ENCODE results near the gene CLK3.

CLK3 gene

GRCh38 chr15:74599156-74599555 is 16.5 kb upstream of the CLK3 start:
- Histone ChIP-seq H3K27me3 (ENCODE audit: insufficient read depth, low read length) (no peaks in the 10 kb centered on the region), H3K4me1 (ENCODE audit: control insufficient read depth in 1 of 2, insufficient read depth in 2 of 2, low read length in 2 of 2) (peaks cover 3% of the 10 kb centered on the region in 2 experiments), H2AFZ (ENCODE audit: insufficient read depth, low read length, poor library complexity) (no peak overlapping the region), H3K9me3 (ENCODE audit: insufficient read depth, low read depth, low read length) (peaks cover 3% of the 10 kb centered on the region), H3K36me3 (ENCODE audit: control insufficient read depth in 1 of 2, insufficient read depth in 2 of 2, low read length in 2 of 2) (peaks cover 37 to 45% of the 10 kb centered on the region in 2 experiments), H2BK5ac (ENCODE audit: low read depth, low read length, poor library complexity) (no peak overlapping the region), H3K14ac (ENCODE audit: low read length) (no peak overlapping the region), H3K4me2 (ENCODE audit: low read length) (no peak overlapping the region), H3K79me1 (ENCODE audit: low read length) (no peaks in the 10 kb centered on the region), H3K79me2 (ENCODE audit: control insufficient read depth, insufficient read depth, low read length, poor library complexity) (no peaks in the 10 kb centered on the region), H2AK5ac (ENCODE audit: low read length) (no peak overlapping the region), H4K8ac (ENCODE audit: low read depth, low read length) (no peak overlapping the region), H2BK12ac (ENCODE audit: low read length) (no peak overlapping the region), H3K4ac (ENCODE audit: low read depth, low read length) (no peak overlapping the region), H2BK120ac (ENCODE audit: insufficient read depth, low read length, poor library complexity) (no peak overlapping the region), H3K27ac (ENCODE audit: low read depth, low read length) (no peak overlapping the region), H3K23ac (ENCODE audit: low read length) (no peak overlapping the region), H4K91ac (ENCODE audit: low read depth, low read length) (no peak overlapping the region), H3K18ac (ENCODE audit: low read length) (no peak overlapping the region), H4K12ac (ENCODE audit: low read depth, low read length) (no peak overlapping the region), H3K4me3 (ENCODE audit: low read depth, low read length) (no peak overlapping the region), H3K9ac (ENCODE audit: low read length) (no peak overlapping the region)
- no CpG with 5 or more reads among the region's 15 CpGs for WGBS (ENCODE audit: extremely low coverage, insufficient coverage, insufficient read length)
- DNase-seq = no peak

GRCh38 chr15:74603026-74603788 is 12.4 kb upstream of the CLK3 start:
- Histone ChIP-seq H2BK12ac (ENCODE audit: low read length) (no peak overlapping the region), H3K4me1 (ENCODE audit: control insufficient read depth in 1 of 2, insufficient read depth in 2 of 2, low read length in 2 of 2) (peaks cover 3% of the 10 kb centered on the region in 2 experiments), H3K14ac (ENCODE audit: low read length) (no peak overlapping the region), H4K8ac (ENCODE audit: low read depth, low read length) (no peak overlapping the region), H3K9me3 (ENCODE audit: insufficient read depth, low read depth, low read length) (peaks cover 5% of the 10 kb centered on the region), H3K79me2 (ENCODE audit: control insufficient read depth, insufficient read depth, low read length, poor library complexity) (no peaks in the 10 kb centered on the region), H2BK120ac (ENCODE audit: insufficient read depth, low read length, poor library complexity) (no peak overlapping the region), H3K27me3 (ENCODE audit: insufficient read depth, low read length) (no peaks in the 10 kb centered on the region), H4K12ac (ENCODE audit: low read depth, low read length) (no peak overlapping the region), H2AFZ (ENCODE audit: insufficient read depth, low read length, poor library complexity) (no peak overlapping the region), H3K4me3 (ENCODE audit: low read depth, low read length) (peak overlapping the region; percentile 26), H3K9ac (ENCODE audit: low read length) (no peak overlapping the region), H3K27ac (ENCODE audit: low read depth, low read length) (no peak overlapping the region), H3K79me1 (ENCODE audit: low read length) (no peaks in the 10 kb centered on the region), H3K4me2 (ENCODE audit: low read length) (no peak overlapping the region), H3K23ac (ENCODE audit: low read length) (no peak overlapping the region), H2AK5ac (ENCODE audit: low read length) (no peak overlapping the region), H2BK5ac (ENCODE audit: low read depth, low read length, poor library complexity) (no peak overlapping the region), H3K4ac (ENCODE audit: low read depth, low read length) (no peak overlapping the region), H3K36me3 (ENCODE audit: control insufficient read depth in 1 of 2, insufficient read depth in 2 of 2, low read length in 2 of 2) (peaks cover 13 to 17% of the 10 kb centered on the region in 2 experiments), H3K18ac (ENCODE audit: low read length) (no peak overlapping the region), H4K91ac (ENCODE audit: low read depth, low read length) (no peak overlapping the region)
- no CpG with 5 or more reads among the region's 13 CpGs for WGBS (ENCODE audit: extremely low coverage, insufficient coverage, insufficient read length)
- no peak for DNase-seq

- Histone ChIP-seq H3K23ac (ENCODE audit: low read length) (no peak overlapping the region), H3K4me1 (ENCODE audit: control insufficient read depth in 1 of 2, insufficient read depth in 2 of 2, low read length in 2 of 2) (no peaks in the 10 kb centered on the region), H4K91ac (ENCODE audit: low read depth, low read length) (no peak overlapping the region), H3K4me3 (ENCODE audit: low read depth, low read length) (no peak overlapping the region), H3K4me2 (ENCODE audit: low read length) (no peak overlapping the region), H2AK5ac (ENCODE audit: low read length) (no peak overlapping the region), H3K4ac (ENCODE audit: low read depth, low read length) (no peak overlapping the region), H2AFZ (ENCODE audit: insufficient read depth, low read length, poor library complexity) (no peak overlapping the region), H2BK5ac (ENCODE audit: low read depth, low read length, poor library complexity) (no peak overlapping the region), H3K9ac (ENCODE audit: low read length) (no peak overlapping the region), H3K79me1 (ENCODE audit: low read length) (no peaks in the 10 kb centered on the region), H4K8ac (ENCODE audit: low read depth, low read length) (no peak overlapping the region), H3K27ac (ENCODE audit: low read depth, low read length) (no peak overlapping the region), H4K12ac (ENCODE audit: low read depth, low read length) (no peak overlapping the region), H2BK12ac (ENCODE audit: low read length) (no peak overlapping the region), H3K27me3 (ENCODE audit: insufficient read depth, low read length) (no peaks in the 10 kb centered on the region), H3K9me3 (ENCODE audit: insufficient read depth, low read depth, low read length) (peaks cover 2% of the 10 kb centered on the region), H2BK120ac (ENCODE audit: insufficient read depth, low read length, poor library complexity) (no peak overlapping the region), H3K18ac (ENCODE audit: low read length) (no peak overlapping the region), H3K14ac (ENCODE audit: low read length) (no peak overlapping the region), H3K36me3 (ENCODE audit: control insufficient read depth in 1 of 2, insufficient read depth in 2 of 2, low read length in 2 of 2) (peaks cover 4 to 9% of the 10 kb centered on the region in 2 experiments), H3K79me2 (ENCODE audit: control insufficient read depth, insufficient read depth, low read length, poor library complexity) (no peaks in the 10 kb centered on the region)
- no CpG with 5 or more reads among the region's 11 CpGs for WGBS (ENCODE audit: extremely low coverage, insufficient coverage, insufficient read length)
- no peak for DNase-seq
Measured at GRCh38 chr15:74603789-74604705, 11.6 kb upstream of the CLK3 start.

GRCh38 chr15:74604983-74605794 is 10.4 kb upstream of the CLK3 start:
- H3K4me1 ChIP-seq (ENCODE audit: control insufficient read depth in 1 of 2, insufficient read depth in 2 of 2, low read length in 2 of 2) = no peaks in the 10 kb centered on the region
- no peak overlapping the region for H3K4me3 ChIP-seq (ENCODE audit: low read depth, low read length)
- no peak overlapping the region for H3K4ac ChIP-seq (ENCODE audit: low read depth, low read length)
- H3K27me3 ChIP-seq (ENCODE audit: insufficient read depth, low read length) = no peaks in the 10 kb centered on the region
- H3K23ac ChIP-seq (ENCODE audit: low read length) = no peak overlapping the region
- WGBS (ENCODE audit: extremely low coverage, insufficient coverage, insufficient read length) = no CpG with 5 or more reads among the region's 12 CpGs
- peaks cover 2% of the 10 kb centered on the region for H3K9me3 ChIP-seq (ENCODE audit: insufficient read depth, low read depth, low read length)
- DNase-seq = no peak
- no peaks in the 10 kb centered on the region for H3K79me2 ChIP-seq (ENCODE audit: control insufficient read depth, insufficient read depth, low read length, poor library complexity)
- H3K27ac ChIP-seq (ENCODE audit: low read depth, low read length) = no peak overlapping the region
- H2BK12ac ChIP-seq (ENCODE audit: low read length) = no peak overlapping the region
- no peaks in the 10 kb centered on the region for H3K79me1 ChIP-seq (ENCODE audit: low read length)
- no peak overlapping the region for H3K14ac ChIP-seq (ENCODE audit: low read length)
- H3K18ac ChIP-seq (ENCODE audit: low read length) = no peak overlapping the region
- no peak overlapping the region for H2AFZ ChIP-seq (ENCODE audit: insufficient read depth, low read length, poor library complexity)
- H4K91ac ChIP-seq (ENCODE audit: low read depth, low read length) = no peak overlapping the region
- H3K36me3 ChIP-seq (ENCODE audit: control insufficient read depth in 1 of 2, insufficient read depth in 2 of 2, low read length in 2 of 2) = no peaks in the 10 kb centered on the region
- no peak overlapping the region for H2AK5ac ChIP-seq (ENCODE audit: low read length)
- H3K9ac ChIP-seq (ENCODE audit: low read length) = no peak overlapping the region
- no peak overlapping the region for H2BK5ac ChIP-seq (ENCODE audit: low read depth, low read length, poor library complexity)
- H3K4me2 ChIP-seq (ENCODE audit: low read length) = no peak overlapping the region
- H2BK120ac ChIP-seq (ENCODE audit: insufficient read depth, low read length, poor library complexity) = no peak overlapping the region
- H4K12ac ChIP-seq (ENCODE audit: low read depth, low read length) = no peak overlapping the region
- no peak overlapping the region for H4K8ac ChIP-seq (ENCODE audit: low read depth, low read length)
